GM12878 (cell line): ENCODE data around the gene SPAG17.

ENCODE experiments used
- EP300 ChIP-seq, 2 experiments: fragments of 150-350 bp in 1 of 2; IDR thresholded peaks; 2 replicates each; pipeline ENCODE4 v1.6.1; 2011 to 2012; ENCODE audit warnings: low read depth in 2 of 2, low read length in 2 of 2, borderline replicate concordance in 1 of 2, improper control_type of control experiment in 1 of 2, inconsistent platforms in 1 of 2; ENCODE audit not compliant: control insufficient read depth in 1 of 2
- MTA2 ChIP-seq: fragments of 450-650 bp; IDR thresholded peaks from 2 replicates; pipeline ENCODE4 v1.6.1; 2016; ENCODE audit warnings: low read depth, mild to moderate bottlenecking, moderate library complexity
- NRF1 ChIP-seq: conservative IDR thresholded peaks from 2 replicates; pipeline ENCODE4 v1.6.1; 2011; ENCODE audit warnings: mild to moderate bottlenecking, low read depth, low read length, improper control_type of control experiment
- POLR2AphosphoS5 ChIP-seq: IDR thresholded peaks from 2 replicates; pipeline ENCODE4 v1.6.1; 2011; ENCODE audit warnings: mild to moderate bottlenecking, low read length, inconsistent platforms
- RCOR1 ChIP-seq: conservative IDR thresholded peaks from 2 replicates; pipeline ENCODE4 v1.6.1; 2012; ENCODE audit warnings: low read depth, low read length, improper control_type of control experiment
- RFX5 ChIP-seq: IDR thresholded peaks from 2 replicates; pipeline ENCODE4 v1.6.1; 2011; ENCODE audit warnings: low read depth, low read length, improper control_type of control experiment
- SIN3A ChIP-seq: IDR thresholded peaks from 2 replicates; pipeline ENCODE4 v1.6.1; 2012; ENCODE audit warnings: low read depth, low read length, improper control_type of control experiment
- TAF1 ChIP-seq: IDR thresholded peaks from 2 replicates; pipeline ENCODE4 v1.6.1; 2011; ENCODE audit warnings: mild to moderate bottlenecking, low read depth, low read length, borderline replicate concordance
- ZNF217 ChIP-seq: fragments of 450-650 bp; IDR thresholded peaks from 2 replicates; pipeline ENCODE4 v1.6.1; 2017; ENCODE audit warnings: antibody characterized with exemption, mild to moderate bottlenecking
- TF ChIP-seq, protein P1 (sequence below): IDR thresholded peaks from 2 replicates; pipeline ENCODE4 v1.6.1; 2012; ENCODE audit warnings: improper control_type of control experiment, low read depth, low read length; ENCODE audit not compliant: insufficient replicate concordance
- TF ChIP-seq, protein P2 (sequence below), 3 experiments: IDR thresholded peaks in 2 of 3; conservative IDR thresholded peaks in 1 of 3; 2 replicates each; pipeline ENCODE4 v1.5.1; 2011; ENCODE audit warnings: low read depth in 3 of 3, low read length in 3 of 3, mild to moderate bottlenecking in 3 of 3, control low read depth in 2 of 3, moderate library complexity in 2 of 3, inconsistent platforms in 1 of 3, mixed read lengths in 1 of 3; ENCODE audit not compliant: control insufficient read depth in 2 of 3, insufficient read depth in 1 of 3; ENCODE audit errors: extremely low read depth in 1 of 3

DNA sequence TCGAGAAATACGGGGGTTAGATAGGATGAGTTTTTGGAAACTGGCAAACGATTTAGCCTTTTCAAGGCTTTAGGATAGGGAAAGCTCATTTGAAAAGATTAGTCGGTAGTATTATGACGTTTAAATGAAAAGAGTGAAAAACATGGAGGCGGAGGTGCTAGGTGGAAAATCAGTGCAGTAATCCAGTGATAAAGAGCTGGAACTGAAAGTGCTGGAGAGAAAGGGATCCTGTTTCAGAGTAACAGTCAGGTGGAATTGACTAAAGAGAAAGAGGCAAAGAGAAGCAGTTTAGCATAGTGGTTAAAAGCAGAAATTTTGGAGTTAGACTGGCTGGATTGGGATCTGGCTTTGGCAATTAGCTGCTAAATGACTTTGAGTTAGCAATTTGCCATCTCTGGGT lies 254.5 kb downstream of the SPAG17 start:
- TF ChIP-seq EP300 (IDR thresholded peaks at IDR 0.05; ENCODE audit: borderline replicate concordance in 1 of 2, control insufficient read depth in 1 of 2, low read depth in 2 of 2, low read length in 2 of 2), result no peak
- TF ChIP-seq TAF1, result no peak
- no peak for TF ChIP-seq POLR2AphosphoS5
- TF ChIP-seq, protein P1, sequence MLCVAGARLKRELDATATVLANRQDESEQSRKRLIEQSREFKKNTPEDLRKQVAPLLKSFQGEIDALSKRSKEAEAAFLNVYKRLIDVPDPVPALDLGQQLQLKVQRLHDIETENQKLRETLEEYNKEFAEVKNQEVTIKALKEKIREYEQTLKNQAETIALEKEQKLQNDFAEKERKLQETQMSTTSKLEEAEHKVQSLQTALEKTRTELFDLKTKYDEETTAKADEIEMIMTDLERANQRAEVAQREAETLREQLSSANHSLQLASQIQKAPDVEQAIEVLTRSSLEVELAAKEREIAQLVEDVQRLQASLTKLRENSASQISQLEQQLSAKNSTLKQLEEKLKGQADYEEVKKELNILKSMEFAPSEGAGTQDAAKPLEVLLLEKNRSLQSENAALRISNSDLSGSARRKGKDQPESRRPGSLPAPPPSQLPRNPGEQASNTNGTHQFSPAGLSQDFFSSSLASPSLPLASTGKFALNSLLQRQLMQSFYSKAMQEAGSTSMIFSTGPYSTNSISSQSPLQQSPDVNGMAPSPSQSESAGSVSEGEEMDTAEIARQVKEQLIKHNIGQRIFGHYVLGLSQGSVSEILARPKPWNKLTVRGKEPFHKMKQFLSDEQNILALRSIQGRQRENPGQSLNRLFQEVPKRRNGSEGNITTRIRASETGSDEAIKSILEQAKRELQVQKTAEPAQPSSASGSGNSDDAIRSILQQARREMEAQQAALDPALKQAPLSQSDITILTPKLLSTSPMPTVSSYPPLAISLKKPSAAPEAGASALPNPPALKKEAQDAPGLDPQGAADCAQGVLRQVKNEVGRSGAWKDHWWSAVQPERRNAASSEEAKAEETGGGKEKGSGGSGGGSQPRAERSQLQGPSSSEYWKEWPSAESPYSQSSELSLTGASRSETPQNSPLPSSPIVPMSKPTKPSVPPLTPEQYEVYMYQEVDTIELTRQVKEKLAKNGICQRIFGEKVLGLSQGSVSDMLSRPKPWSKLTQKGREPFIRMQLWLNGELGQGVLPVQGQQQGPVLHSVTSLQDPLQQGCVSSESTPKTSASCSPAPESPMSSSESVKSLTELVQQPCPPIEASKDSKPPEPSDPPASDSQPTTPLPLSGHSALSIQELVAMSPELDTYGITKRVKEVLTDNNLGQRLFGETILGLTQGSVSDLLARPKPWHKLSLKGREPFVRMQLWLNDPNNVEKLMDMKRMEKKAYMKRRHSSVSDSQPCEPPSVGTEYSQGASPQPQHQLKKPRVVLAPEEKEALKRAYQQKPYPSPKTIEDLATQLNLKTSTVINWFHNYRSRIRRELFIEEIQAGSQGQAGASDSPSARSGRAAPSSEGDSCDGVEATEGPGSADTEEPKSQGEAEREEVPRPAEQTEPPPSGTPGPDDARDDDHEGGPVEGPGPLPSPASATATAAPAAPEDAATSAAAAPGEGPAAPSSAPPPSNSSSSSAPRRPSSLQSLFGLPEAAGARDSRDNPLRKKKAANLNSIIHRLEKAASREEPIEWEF, result no peak
- TF ChIP-seq, protein P2, sequence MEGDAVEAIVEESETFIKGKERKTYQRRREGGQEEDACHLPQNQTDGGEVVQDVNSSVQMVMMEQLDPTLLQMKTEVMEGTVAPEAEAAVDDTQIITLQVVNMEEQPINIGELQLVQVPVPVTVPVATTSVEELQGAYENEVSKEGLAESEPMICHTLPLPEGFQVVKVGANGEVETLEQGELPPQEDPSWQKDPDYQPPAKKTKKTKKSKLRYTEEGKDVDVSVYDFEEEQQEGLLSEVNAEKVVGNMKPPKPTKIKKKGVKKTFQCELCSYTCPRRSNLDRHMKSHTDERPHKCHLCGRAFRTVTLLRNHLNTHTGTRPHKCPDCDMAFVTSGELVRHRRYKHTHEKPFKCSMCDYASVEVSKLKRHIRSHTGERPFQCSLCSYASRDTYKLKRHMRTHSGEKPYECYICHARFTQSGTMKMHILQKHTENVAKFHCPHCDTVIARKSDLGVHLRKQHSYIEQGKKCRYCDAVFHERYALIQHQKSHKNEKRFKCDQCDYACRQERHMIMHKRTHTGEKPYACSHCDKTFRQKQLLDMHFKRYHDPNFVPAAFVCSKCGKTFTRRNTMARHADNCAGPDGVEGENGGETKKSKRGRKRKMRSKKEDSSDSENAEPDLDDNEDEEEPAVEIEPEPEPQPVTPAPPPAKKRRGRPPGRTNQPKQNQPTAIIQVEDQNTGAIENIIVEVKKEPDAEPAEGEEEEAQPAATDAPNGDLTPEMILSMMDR (IDR thresholded peaks at IDR 0.05 in 2 of 3, conservative IDR thresholded peaks at IDR 0.05 in 1 of 3; ENCODE audit: control insufficient read depth in 2 of 3, extremely low read depth in 1 of 3, insufficient read depth in 1 of 3, low read depth in 3 of 3, low read length in 3 of 3), result no peak
- no peak for TF ChIP-seq ZNF217
- TF ChIP-seq RCOR1, result no peak
- TF ChIP-seq SIN3A, result no peak
- TF ChIP-seq RFX5, result no peak
- no peak for TF ChIP-seq NRF1
- no peak for TF ChIP-seq MTA2
